K562 (cell line): ENCODE measurements around the gene FANK1. TPM values are rescaled to one million over a fixed set of nuclear protein-coding genes. Genes with fewer than 3 reads are reported as not detected.

ENCODE experiments used
- ATAC-seq: fragments of 200-7000 bp; cut with Tn5 transposase; 3 replicates; pipeline ENCODE4 v1.9.1; 2020; ENCODE audit warnings: moderate library complexity
- BruUV-seq: library from RNA; stranded (reverse); fragments of 400-500 nt; replicated peaks from 2 replicates; lab custom pipeline; 2021; lab: Mats Ljungman, UMichigan
- CTCF ChIA-PET: fragments of 300-600 bp; formaldehyde crosslinking; extraction: SDS; loops from one replicate; lab custom pipeline; 2021; ENCODE audit warnings: low intra/inter-chr PET ratio; lab: Yijun Ruan, JAX
- POLR2A ChIA-PET: fragments of 300-600, 350-650 bp; sonication (Branson Sonifier 250); formaldehyde crosslinking; extraction: SDS; loops from one replicate; lab custom pipeline; 2021; ENCODE audit warnings: antibody characterized with exemption, inconsistent platforms; lab: Yijun Ruan, JAX
- DNase-seq, 4 experiments: peaks; one replicate each; pipeline versions ENCODE4 v3.0.0 to v3.0.0-alpha.2; 2011 to 2018; ENCODE audit warnings: low spot score in 3 of 4, mixed read lengths in 3 of 4; ENCODE audit errors: extremely low read depth in 1 of 4
- FAIRE-seq: peaks from 2 replicates; lab custom pipeline; 2011; peaks lifted over from hg19 to GRCh38; lab: Jason Lieb, UNC
- H2AFZ ChIP-seq: 2 replicates; pipeline ENCODE4 v1.6.0; 2011; ENCODE audit warnings: low read depth, low read length, control low read depth, inconsistent platforms
- H3K27ac ChIP-seq: fragments of 200-600 bp; 3 replicates; pipeline ENCODE4 v1.8.0; 2011; ENCODE audit warnings: low read depth, mild to moderate bottlenecking, control low read depth, inconsistent platforms, low read length, moderate library complexity, mixed read lengths; ENCODE audit errors: extremely low read depth
- H3K27me3 ChIP-seq, 2 experiments: fragments of 300-600 bp in 1 of 2; 2 replicates in 1 of 2; 3 replicates in 1 of 2; pipeline versions ENCODE4 v1.6.0 to v1.8.0; 2011; ENCODE audit warnings: inconsistent platforms in 2 of 2, low read length in 2 of 2, mild to moderate bottlenecking in 1 of 2, mixed read lengths in 1 of 2, moderate library complexity in 1 of 2; ENCODE audit not compliant: control insufficient read depth in 2 of 2, insufficient read depth in 2 of 2
- H3K36me3 ChIP-seq: fragments of 300-600 bp; 3 replicates; pipeline ENCODE4 v1.8.0; 2011; ENCODE audit warnings: mild to moderate bottlenecking, low read length, inconsistent platforms; ENCODE audit not compliant: control insufficient read depth, insufficient read depth
- H3K4me1 ChIP-seq, 2 experiments: fragments of 200-600 bp in 1 of 2; replicated peaks in 1 of 2; 2 replicates in 1 of 2; 3 replicates in 1 of 2; pipeline versions ENCODE4 v1.5.1 to v1.8.0; 2011; ENCODE audit warnings: inconsistent platforms in 2 of 2, low read length in 2 of 2, mild to moderate bottlenecking in 1 of 2, mixed read lengths in 1 of 2, moderate library complexity in 1 of 2; ENCODE audit not compliant: control insufficient read depth in 2 of 2, insufficient read depth in 2 of 2
- H3K4me2 ChIP-seq: 2 replicates; pipeline ENCODE4 v1.6.1; 2011; ENCODE audit warnings: low read length, control low read depth, inconsistent platforms, mixed read lengths; ENCODE audit not compliant: insufficient read depth
- H3K4me3 ChIP-seq: fragments of 200-600 bp; sonication (generic), shearing (Covaris generic); 2 replicates; pipeline ENCODE4 v1.5.1; 2016; ENCODE audit warnings: control low read depth, inconsistent platforms
- H3K79me2 ChIP-seq: fragments of 200-600 bp; 3 replicates; pipeline ENCODE4 v1.8.0; 2011; ENCODE audit warnings: low read length, inconsistent platforms; ENCODE audit not compliant: control insufficient read depth, insufficient read depth
- H3K9ac ChIP-seq, 2 experiments: 2 replicates each; pipeline versions ENCODE4 v1.6.0 to v1.6.1; 2011; ENCODE audit warnings: low read depth in 2 of 2, low read length in 2 of 2, control low read depth in 1 of 2, inconsistent platforms in 1 of 2, mild to moderate bottlenecking in 1 of 2, mixed read lengths in 1 of 2; ENCODE audit not compliant: insufficient read depth in 1 of 2
- H3K9me1 ChIP-seq: one replicate; pipeline ENCODE4 v1.6.0; 2011; ENCODE audit warnings: inconsistent platforms, mild to moderate bottlenecking, low read length, moderate library complexity; ENCODE audit not compliant: control insufficient read depth, insufficient read depth
- H3K9me3 ChIP-seq: replicated peaks from 2 replicates; pipeline ENCODE4 v1.5.1; 2011; ENCODE audit warnings: low read depth, low read length, inconsistent platforms; ENCODE audit not compliant: control insufficient read depth, insufficient read depth
- H4K20me1 ChIP-seq: replicated peaks from 2 replicates; pipeline ENCODE4 v1.6.1; 2011; ENCODE audit warnings: low read length, inconsistent platforms, mixed read lengths; ENCODE audit not compliant: control insufficient read depth, insufficient read depth
- BCOR ChIP-seq: fragments of 450-650 bp; IDR thresholded peaks from 2 replicates; pipeline ENCODE4 v1.6.1; 2016
- CBX2 ChIP-seq: fragments of 200-600 bp; sonication (generic); IDR thresholded peaks from one replicate; pipeline ENCODE4 v1.6.1; 2012; ENCODE audit warnings: mild to moderate bottlenecking, low read length, inconsistent platforms; ENCODE audit not compliant: insufficient read depth, poor library complexity, severe bottlenecking
- CCAR2 ChIP-seq: fragments of 200-400 bp; formaldehyde crosslinking; IDR thresholded peaks from 2 replicates; pipeline ENCODE4 v1.6.1; 2017; ENCODE audit warnings: mild to moderate bottlenecking, low read depth, low read length
- CCNT2 ChIP-seq: IDR thresholded peaks from 2 replicates; pipeline ENCODE4 v1.6.1; 2011; ENCODE audit warnings: borderline replicate concordance, low read depth, mild to moderate bottlenecking, moderate library complexity, mixed read lengths, low read length; ENCODE audit not compliant: insufficient read length; ENCODE audit errors: extremely low read depth
- E2F5 ChIP-seq: sonication (generic); formaldehyde crosslinking; IDR thresholded peaks from 2 replicates; pipeline ENCODE4 v1.8.0; 2022; ENCODE audit warnings: mild to moderate bottlenecking, missing genetic modification reagents
- EGR1 ChIP-seq: fragments of 450-650 bp; conservative IDR thresholded peaks from 2 replicates; pipeline ENCODE4 v1.6.1; 2017; ENCODE audit warnings: mild to moderate bottlenecking
- FOXK2 ChIP-seq, 2 experiments: fragments of 450-650 bp; IDR thresholded peaks in 1 of 2; conservative IDR thresholded peaks in 1 of 2; 2 replicates each; pipeline ENCODE4 v1.6.1; 2016; ENCODE audit warnings: low read depth in 2 of 2, mild to moderate bottlenecking in 1 of 2
- GATA2 ChIP-seq: sonication (generic); formaldehyde crosslinking; IDR thresholded peaks from 2 replicates; pipeline ENCODE4 v1.4.0; 2020; ENCODE audit warnings: mild to moderate bottlenecking, missing genetic modification reagents
- JUNB ChIP-seq: fragments of 450-650 bp; formaldehyde crosslinking; conservative IDR thresholded peaks from 2 replicates; pipeline ENCODE4 v1.4.0; 2020; ENCODE audit warnings: mild to moderate bottlenecking
- MAFG ChIP-seq: fragments of 450-650 bp; conservative IDR thresholded peaks from 2 replicates; pipeline ENCODE4 v1.6.1; 2016; ENCODE audit warnings: missing genetic modification characterization, missing compliant biosample characterization
- MYNN ChIP-seq, 2 experiments: sonication (generic); formaldehyde crosslinking in 1 of 2; IDR thresholded peaks; 2 replicates each; pipeline versions ENCODE4 v1.5.0 to v1.6.1; 2016 to 2020; ENCODE audit warnings: antibody characterized with exemption in 1 of 2, missing genetic modification reagents in 1 of 2
- ZBED1 ChIP-seq: IDR thresholded peaks from 2 replicates; pipeline ENCODE4 v1.6.1; 2014
- ZBTB33 ChIP-seq: sonication (generic); formaldehyde crosslinking; IDR thresholded peaks from 2 replicates; pipeline ENCODE4 v1.8.1; 2023; ENCODE audit warnings: mild to moderate bottlenecking, missing genetic modification reagents
- ZFP91 ChIP-seq: sonication (generic); formaldehyde crosslinking; IDR thresholded peaks from 2 replicates; pipeline ENCODE4 v1.8.0; 2022; ENCODE audit warnings: mild to moderate bottlenecking, missing genetic modification reagents
- ZNF584 ChIP-seq: fragments of 200-800 bp; sonication (Bioruptor generic); IDR thresholded peaks from 2 replicates; pipeline ENCODE4 v1.6.1; 2016; ENCODE audit warnings: low read depth, mild to moderate bottlenecking, missing genetic modification characterization, missing compliant biosample characterization
- WGBS: fragments of 100-300 bp; shearing (Covaris generic); methylation state at CpG from one replicate; pipeline ENCODE4 v1.1.6; 2016; ENCODE audit warnings: low coverage, mixed read lengths; ENCODE audit not compliant: insufficient coverage; ENCODE audit errors: missing lambda C conversion rate; 5-methylcytosine and 5-hydroxymethylcytosine counted together
- in situ Hi-C: fragments of 300-500 bp; cut with MboI; formaldehyde crosslinking; loops from 4 replicates; pipeline ENCODE4 v1.15.0; 2018; ENCODE audit warnings: inconsistent platforms, mixed read lengths
- intact Hi-C: fragments of 100-400 bp; cut with micrococcal nuclease; formaldehyde crosslinking; loops from 2 replicates; pipeline ENCODE4 v1.14.2; 2022
- polyA plus RNA-seq, 8 experiments: library from polyadenylated mRNA; depleted of rRNA in 4 of 8; stranded (reverse) in 5 of 8; unstranded in 3 of 8; fragments of >200 nt; fragmentation: Nextera tagmentation in 2 of 8; fragmentation: Illumina TruSeq in 1 of 8; extraction: Ambion mirVana in 2 of 8; extraction: Trizol in 1 of 8; gene quantifications; 2 replicates each; pipeline versions ENCODE4 v1.2.1 to v1.2.3, GENCODE V29; 2011 to 2014; ENCODE audit warnings: inconsistent platforms in 1 of 8, missing spikeins in 1 of 8
- total RNA-seq, 7 experiments: library from RNA; depleted of rRNA in 6 of 7; stranded (reverse); fragments of >200 nt in 6 of 7; fragmentation: Illumina TruSeq in 2 of 7; extraction: Trizol in 2 of 7; gene quantifications; 2 replicates each; pipeline versions ENCODE4 v1.2.1 to v1.2.3, GENCODE V29; 2011 to 2021; ENCODE audit warnings: low replicate concordance in 1 of 7

Gene FANK1
- total and polyA plus RNA-seq, 9 of the 15 experiments (the other 6 are each of a cell fraction or from before 2014, with no cell fraction given): 0.11 to 2.3 (median 0.51) TPM; not detected in 1

- intact Hi-C loops: no loop called here
- no peak overlapping the region for H3K4me3 ChIP-seq
- no peaks in the 10 kb centered on the region for H3K27me3 ChIP-seq
- BruUV-seq: no TSS peak
- no peak for TF ChIP-seq FOXK2 (conservative IDR thresholded peaks at IDR 0.05 in 1 of 2, IDR thresholded peaks at IDR 0.05 in 1 of 2; ENCODE audit: low read depth in 2 of 2)
- TF ChIP-seq GATA2: no peak
- no peak for TF ChIP-seq ZFP91
- TF ChIP-seq JUNB (CRISPR knock-in tag): no peak
- TF ChIP-seq ZBTB33: no peak
- no peak for TF ChIP-seq E2F5
- TF ChIP-seq BCOR: no peak
- no peak for TF ChIP-seq MAFG (tag)
- no peak for TF ChIP-seq CCNT2
- TF ChIP-seq CBX2: no peak
- no peak for TF ChIP-seq MYNN (IDR thresholded peaks at IDR 0.05)
- TF ChIP-seq MYNN (CRISPR knock-in tag; IDR thresholded peaks at IDR 0.05): no peak
- TF ChIP-seq ZBED1: no peak
- no peak for TF ChIP-seq CCAR2
- TF ChIP-seq ZNF584 (CRISPR knock-in tag): no peak
- no peak for TF ChIP-seq EGR1
- H3K4me2 ChIP-seq: no peak overlapping the region
- H3K27ac ChIP-seq: no peak overlapping the region
- ChIA-PET POLR2A (no interaction called here), CTCF (no interaction called here)
- no peaks in the 10 kb centered on the region for H3K9me3 ChIP-seq
- in situ Hi-C loops: no loop called here
- ATAC-seq (no peak), FAIRE-seq (no peak), DNase-seq (no peak)
- no peak overlapping the region for H2AFZ ChIP-seq
- H3K36me3 ChIP-seq: no peaks in the 10 kb centered on the region
- no peaks in the 10 kb centered on the region; a peak in 1 of 5 replicates for H3K4me1 ChIP-seq
- no peaks in the 10 kb centered on the region for H4K20me1 ChIP-seq
- H3K9ac ChIP-seq: no peak overlapping the region
- no peaks in the 10 kb centered on the region for H3K79me2 ChIP-seq
- no peaks in the 10 kb centered on the region for H3K9me1 ChIP-seq
- 2% methylated on average over 3 of the region's 3 CpGs for WGBS
These were observed 120.5 kb downstream of the FANK1 start for GRCh38 chr10:126016882-126017281.
